D341Med (cell line): ENCODE measurements around the gene CLCN1.

Experiments
- DNase-seq: peaks from one replicate; pipeline ENCODE4 v3.0.0; 2012; ENCODE audit warnings: low spot score

CLCN1 gene

GRCh38 chr7:143295870-143296269 lies 20.0 kb upstream of the CLCN1 start:
- DNase-seq = no peak

GRCh38 chr7:143296686-143297085 lies 19.2 kb upstream of the CLCN1 start:
- no peak for DNase-seq

- DNase-seq = no peak
Measured at GRCh38 chr7:143299346-143299745, 16.6 kb upstream of the CLCN1 start.

- DNase-seq = peak; percentile 81
Measured at GRCh38 chr7:143299840-143300239, 16.1 kb upstream of the CLCN1 start.

GRCh38 chr7:143300959-143301935 lies 14.7 kb upstream of the CLCN1 start:
- no peak for DNase-seq

- no peak for DNase-seq
Measured at GRCh38 chr7:143303733-143304132, 12.2 kb upstream of the CLCN1 start.

- no peak for DNase-seq
Measured at GRCh38 chr7:143304938-143305337, 11.0 kb upstream of the CLCN1 start.

- peak; percentile 80 for DNase-seq
Measured at GRCh38 chr7:143305423-143306070, 10.4 kb upstream of the CLCN1 start.

- no peak for DNase-seq
Measured at GRCh38 chr7:143308632-143309031, 7.3 kb upstream of the CLCN1 start.

- DNase-seq = no peak
Measured at GRCh38 chr7:143314127-143314526, 1.8 kb upstream of the CLCN1 start.

GRCh38 chr7:143316492-143316891 lies 581 bp downstream of the CLCN1 start:
- DNase-seq = no peak

- no peak for DNase-seq
Measured at GRCh38 chr7:143318661-143319060, 2.8 kb downstream of the CLCN1 start.

GRCh38 chr7:143320620-143321019 lies 4.7 kb downstream of the CLCN1 start:
- DNase-seq = no peak

- DNase-seq = no peak
Measured at GRCh38 chr7:143321242-143321641, 5.3 kb downstream of the CLCN1 start.

- no peak for DNase-seq
Measured at GRCh38 chr7:143321734-143322133, 5.8 kb downstream of the CLCN1 start.

- DNase-seq = no peak
Measured at GRCh38 chr7:143322760-143323633, 7.1 kb downstream of the CLCN1 start.

GRCh38 chr7:143323653-143324052 lies 7.7 kb downstream of the CLCN1 start:
- DNase-seq = no peak

- no peak for DNase-seq
Measured at GRCh38 chr7:143325240-143325639, 9.3 kb downstream of the CLCN1 start.

GRCh38 chr7:143327903-143328302 lies 12.0 kb downstream of the CLCN1 start:
- DNase-seq = no peak

GRCh38 chr7:143329471-143330170 lies 13.7 kb downstream of the CLCN1 start:
- DNase-seq = no peak

GRCh38 chr7:143331179-143331801 lies 15.4 kb downstream of the CLCN1 start:
- DNase-seq = no peak
